NCI-H345 (cell line): ENCODE results near the gene GNB1.
"Not testable (repeated sequence)": the region's sequence is repeated elsewhere in the genome, so short reads cannot be mapped to it uniquely, and the experiment has no call there.

Experiments
- DNase-seq: peaks from one replicate; lab custom pipeline; 2025; lab: John Stamatoyannopoulos, UW

GNB1 gene

DNA sequence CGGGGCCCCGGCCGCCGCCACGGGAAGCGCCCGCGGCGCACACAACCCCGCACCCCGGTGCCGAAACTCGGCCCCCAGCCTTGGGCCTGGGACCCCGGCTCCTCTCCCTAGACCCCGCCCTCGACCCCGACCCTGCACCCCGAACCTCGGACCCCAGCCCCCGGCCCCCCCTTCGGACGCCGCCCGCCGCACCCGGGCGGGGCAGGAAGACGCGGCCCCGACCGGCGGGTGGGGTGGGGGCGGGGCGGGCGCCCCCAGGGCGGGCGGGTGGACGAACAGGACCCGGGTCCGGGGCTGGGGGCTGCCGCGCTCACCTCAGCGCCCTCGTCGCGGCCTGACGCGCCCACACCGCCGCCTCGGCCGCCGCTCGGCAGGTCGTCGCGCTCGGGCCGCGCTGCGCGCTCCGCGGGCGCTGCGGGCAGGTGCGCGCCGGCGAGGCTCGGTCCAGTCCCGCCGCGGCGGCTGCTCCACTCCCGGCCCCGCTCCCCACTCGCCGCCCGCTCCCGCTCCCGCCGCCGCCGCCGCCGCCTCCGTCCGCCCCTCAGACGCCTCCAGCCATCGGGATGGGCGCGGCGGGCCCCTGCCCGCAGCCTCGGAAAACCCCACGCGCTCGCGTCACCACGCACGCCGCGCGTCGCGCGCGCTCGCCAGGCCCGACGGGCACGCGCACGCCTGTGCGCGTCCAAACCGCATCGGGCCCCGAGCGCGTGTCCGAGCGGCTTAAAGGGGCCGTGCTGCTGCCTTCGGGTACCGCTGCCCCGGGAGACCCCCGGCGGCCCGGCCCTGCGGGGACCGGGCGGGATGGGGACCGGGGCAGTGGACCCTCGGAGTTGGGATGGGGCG lies at the start of gene GNB1:
TSS of gene GNB1 (minus strand) at position 582 of the 843 bp plus-strand sequence. CDS start 65,634 bp downstream, outside the sequence.
- peak; percentile 92 for DNase-seq

DNA sequence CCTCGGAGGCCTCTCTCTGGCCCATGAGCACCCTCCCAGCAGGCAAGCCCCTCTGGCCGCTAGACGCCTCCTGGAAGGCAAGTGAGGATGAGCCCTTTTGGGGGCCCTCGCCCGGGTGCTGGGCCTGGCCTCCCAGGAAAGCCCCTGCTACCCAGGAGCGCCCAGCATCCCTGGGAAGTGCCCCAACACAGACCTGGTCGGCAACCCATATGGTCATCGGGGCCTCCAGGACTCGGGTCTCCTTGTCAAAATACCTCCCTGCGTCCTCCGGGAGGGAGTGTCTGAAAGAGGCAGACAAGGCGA lies 49.2 kb upstream of the GNB1 start:
- no peak for DNase-seq

DNA sequence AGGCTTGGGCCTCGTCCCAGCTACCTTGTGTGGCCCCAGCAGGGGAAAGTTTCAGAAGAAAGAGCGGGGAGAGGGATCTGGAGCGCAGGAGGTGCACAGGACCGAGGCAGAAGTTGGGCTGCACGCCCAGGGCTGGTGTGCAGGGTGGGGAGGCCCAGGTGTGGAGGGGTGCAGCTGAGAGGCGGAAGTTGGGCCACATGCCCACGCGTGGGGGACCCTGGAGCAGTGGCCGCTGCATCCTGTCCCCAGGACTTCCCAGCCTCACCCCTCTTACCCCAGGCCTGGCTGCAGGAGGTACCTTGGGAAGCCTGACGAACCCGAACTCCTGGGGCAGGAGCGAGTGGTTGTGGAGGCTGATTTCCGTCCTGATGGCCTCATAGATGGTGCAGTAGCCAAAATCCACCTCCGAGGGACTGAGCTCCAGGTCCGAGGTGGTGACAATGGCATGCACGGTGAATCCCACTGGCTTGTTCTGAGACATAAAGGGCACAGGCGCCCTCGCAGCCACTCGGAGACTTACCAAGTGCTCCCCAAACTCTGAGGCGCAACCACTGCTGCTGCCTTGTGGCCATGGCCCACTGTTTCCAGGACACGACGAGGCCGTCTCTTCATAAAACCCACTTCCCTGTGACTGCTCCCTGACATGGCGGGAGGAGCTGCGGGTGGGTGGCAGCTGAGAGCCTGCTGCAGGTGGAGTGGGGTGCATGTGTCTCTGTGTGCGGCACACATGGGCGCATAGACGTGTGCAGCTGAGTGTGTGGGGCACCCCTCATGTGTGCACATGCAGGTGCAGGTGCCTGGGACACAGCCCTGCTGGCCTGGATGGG lies 48.6 kb upstream of the GNB1 start:
- no peak for DNase-seq

DNA sequence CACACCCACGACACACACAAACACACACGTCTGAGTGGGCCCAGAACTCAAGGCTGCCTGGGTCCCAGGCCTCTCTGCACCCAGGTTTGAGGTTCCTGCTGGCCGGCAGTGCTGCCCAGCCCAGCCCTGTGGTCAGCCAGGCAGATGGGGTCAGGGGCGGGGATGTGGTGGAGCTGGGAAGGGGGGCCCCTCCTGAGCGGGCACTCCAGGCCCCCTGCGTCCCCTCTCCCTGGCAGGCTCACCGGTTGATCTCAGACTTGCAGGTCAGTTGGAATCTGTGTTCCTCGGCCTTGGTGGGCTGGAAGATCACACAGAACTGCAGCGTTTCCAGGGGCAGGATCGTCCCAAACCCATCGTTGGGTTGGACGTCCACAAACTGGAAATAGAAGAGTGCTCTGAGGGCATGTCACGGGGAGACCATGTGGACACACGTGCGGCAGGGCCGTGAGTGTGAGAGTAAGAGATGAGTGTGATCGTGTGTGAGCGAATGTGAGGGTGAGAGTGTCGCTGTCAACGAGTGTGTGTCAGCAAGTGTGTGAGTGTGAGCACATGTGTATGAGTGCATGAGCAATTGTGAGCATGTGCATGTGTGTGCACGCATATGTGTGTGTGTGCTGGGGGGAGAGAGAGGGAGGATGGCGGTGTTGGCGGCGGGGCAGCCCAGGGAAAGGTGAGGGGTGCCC lies 47.9 kb upstream of the GNB1 start:
- no peak for DNase-seq

DNA sequence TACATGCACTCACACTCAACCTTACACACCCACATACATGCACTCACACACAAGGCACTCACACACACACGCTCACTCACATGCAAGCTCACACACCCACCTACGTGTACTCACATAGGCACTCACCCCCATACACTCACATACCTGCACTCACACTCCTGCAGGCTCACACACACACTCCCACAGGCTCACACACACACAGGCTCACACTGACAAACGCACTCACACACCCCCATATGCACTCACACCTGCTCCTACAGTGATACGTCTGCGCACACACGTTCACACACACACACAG lies 47.3 kb upstream of the GNB1 start:
- DNase-seq: no peak

DNA sequence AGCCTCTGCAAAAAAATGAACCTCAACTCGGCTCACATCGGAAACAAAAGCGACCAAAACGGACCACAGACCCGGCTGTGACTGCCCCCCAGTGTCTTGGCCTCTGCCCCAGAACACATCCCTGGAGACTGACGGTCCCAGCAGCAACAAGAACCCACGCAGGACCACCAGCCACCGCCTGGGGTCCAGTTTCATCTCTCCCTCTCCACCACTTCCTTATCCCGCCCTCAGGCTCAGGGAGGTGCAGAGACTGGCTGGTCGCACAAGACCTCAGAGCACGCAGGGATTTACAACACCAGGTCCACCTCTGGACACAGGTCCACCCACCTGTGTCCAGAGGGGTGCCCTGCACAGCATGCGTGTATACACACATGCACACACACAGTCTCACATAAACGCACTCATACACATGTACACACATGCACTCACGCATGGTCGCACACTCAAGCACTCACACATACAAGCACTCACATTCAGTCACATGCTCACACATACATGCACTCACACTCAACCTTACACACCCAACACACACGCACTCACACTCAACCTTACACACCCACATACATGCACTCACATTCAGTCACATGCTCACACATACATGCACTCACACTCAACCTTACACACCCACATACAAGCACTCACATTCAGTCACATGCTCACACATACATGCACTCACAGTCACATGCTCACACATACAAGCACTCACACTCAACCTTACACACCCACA lies 46.8 kb upstream of the GNB1 start:
- DNase-seq: no peak

DNA sequence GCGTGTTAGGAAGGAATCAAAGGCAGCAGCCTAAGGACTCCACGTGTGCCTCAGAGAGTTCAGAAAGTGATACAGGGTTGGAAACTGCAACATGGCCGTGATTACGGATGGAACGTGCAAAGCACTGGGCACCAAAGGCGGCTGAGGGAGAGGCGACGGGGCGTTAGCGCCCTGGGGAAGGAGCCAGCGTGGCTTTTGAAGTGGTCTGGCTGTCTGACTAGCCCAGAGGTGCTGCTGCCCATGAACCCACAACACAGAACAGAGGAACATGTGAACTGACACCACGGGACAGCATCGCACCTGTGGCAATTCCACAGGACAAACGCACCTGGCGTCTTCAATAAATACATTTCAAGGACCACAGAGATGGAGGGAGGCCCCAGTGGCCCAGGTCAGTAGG lies 46.2 kb upstream of the GNB1 start:
- no peak for DNase-seq

DNA sequence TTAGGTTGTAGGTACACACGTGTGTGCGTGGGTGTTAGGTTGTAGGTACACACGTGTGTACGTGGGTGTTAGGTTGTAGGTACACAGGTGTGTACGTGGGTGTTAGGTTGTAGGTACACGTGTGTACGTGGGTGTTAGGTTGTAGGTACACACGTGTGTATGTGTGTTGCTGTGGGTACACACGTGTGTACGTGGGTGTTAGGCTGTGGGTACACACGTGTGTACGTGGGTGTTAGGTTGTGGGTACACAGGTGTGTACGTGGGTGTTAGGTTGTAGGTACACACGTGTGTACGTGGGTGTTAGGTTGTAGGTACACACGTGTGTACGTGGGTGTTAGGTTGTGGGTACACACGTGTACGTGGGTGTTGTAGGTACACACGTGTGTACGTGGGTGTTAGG lies 44.0 kb upstream of the GNB1 start:
- DNase-seq: not testable (repeated sequence)

DNA sequence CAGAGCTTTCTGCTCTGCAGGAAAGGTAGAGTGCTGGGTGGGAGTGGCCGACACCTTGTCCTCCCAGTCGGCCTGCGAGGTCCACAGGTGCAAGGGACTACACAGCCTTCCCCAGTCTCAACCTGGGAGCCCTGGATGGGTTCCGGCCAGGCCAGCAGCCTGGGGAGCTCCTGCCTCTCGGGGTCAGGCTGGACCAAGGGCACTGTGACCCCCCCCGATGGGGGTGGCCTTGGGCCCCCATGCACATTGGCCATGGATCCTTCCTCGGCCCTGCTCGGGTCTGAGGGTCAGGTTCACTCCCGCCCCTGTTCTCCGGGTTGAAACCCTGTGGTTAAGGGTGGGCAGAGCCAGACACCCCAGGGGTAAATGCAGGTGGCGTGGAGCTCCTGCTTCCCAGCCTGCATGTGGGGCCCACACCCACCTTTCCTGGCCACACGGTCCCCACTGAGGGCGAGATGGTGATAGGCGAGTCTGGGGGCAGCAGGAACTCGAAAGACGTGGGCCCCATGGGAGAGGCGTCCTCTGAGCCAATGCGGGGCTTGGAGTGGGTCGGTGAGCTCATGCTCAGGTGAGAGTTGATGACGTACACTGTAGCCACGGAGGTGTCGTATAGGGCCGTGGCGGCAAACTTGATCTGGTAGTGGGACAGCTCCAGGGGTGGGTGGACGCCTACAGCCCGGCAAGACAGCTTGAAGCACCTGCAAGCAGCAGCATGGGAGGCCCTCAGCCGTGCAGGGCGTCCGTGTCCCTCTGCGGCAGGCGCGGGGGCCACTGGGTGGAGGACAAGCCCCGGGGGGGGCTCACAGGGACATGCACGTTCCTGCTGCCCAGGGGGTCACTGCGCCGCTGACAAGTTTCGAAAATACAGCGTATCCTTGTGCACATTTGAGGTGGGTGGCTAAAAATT lies 39.0 kb upstream of the GNB1 start:
- no peak for DNase-seq

DNA sequence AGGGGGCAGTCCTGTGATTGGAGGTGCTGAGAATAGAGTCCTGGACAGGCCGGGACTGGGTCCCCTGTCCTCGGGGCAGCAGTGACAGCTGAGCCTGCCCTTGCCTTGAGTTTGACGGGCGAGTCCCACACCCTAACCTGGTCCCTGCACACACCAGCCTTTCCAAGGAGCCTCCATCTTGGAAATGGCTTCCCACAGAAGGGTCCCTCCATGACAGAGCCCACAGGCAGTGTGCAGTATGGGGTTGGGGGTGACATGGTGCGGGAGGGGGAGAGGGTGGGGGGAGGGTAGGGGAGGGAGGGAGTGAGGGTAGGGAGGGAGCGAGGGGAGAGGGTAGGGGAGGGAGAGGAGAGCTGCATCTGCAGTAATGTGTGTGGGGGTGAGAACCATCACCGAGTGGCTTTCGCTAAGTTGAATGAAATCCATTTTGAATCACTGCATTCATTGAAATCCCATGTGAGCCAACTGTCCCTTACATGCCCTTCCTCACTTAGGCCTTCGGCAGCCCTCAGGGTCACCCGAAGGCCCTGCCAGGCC lies 38.3 kb upstream of the GNB1 start:
- no peak for DNase-seq

DNA sequence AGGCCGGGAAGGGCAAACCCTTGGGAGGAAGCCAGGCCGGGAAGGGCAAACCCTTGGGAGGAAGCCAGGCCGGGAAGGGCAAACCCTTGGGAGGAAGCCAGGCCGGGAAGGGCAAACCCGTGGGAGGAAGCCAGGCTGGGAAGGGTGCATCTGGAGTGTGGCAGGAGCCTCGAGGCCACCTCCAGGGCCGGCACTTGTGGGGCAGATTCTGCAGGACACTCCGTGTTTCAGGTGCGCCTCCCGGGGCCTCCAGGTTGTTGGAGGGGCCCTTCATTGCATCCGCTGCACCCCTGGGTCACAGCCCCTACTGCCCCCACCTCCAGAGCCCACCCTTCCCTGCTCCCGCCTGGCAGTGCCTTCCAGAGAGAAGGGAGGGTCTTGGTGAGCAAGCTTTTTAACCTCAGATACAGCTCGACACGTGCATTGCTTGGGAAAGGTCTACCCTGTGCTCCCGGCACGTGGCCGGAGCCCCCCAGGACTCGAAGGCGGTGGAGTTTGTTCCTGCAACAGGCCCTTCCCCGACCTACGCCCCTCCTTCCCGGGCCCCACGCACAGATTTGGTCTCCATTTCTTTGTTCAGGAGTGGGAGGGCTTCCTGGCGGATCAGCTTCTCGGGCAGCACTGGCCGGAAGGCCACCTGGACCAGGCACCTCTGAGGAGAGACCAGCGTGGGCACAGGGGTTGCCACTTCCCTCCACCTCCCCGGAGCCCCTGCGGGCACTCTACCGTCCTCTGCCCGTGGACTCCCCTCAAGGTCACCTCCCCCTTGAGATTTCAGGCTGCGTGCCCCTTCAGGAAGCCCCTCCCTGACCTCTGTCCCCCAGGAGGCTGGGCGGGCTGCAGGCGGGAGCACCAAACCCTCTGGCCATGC lies 37.6 kb upstream of the GNB1 start:
- no peak for DNase-seq

DNA sequence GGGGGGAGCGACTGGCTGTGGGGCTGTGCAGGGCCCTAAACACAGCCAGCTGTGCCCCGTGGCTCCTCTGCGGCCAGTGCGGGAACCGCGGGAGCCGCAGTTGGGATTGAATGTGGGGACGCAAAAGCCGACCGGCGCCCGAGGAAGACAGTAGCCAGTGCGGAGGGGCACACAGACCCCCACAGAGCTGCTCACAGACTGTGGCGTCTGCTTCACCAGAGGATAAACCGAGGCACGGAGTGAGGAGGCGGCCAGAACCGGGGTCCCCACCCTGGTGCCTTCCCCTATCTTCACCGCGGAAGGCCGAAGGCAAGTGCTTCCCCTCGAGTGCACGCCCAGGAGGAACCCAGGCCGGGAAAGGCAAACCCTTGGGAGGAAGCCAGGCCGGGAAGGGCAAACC lies 36.9 kb upstream of the GNB1 start:
- no peak for DNase-seq

DNA sequence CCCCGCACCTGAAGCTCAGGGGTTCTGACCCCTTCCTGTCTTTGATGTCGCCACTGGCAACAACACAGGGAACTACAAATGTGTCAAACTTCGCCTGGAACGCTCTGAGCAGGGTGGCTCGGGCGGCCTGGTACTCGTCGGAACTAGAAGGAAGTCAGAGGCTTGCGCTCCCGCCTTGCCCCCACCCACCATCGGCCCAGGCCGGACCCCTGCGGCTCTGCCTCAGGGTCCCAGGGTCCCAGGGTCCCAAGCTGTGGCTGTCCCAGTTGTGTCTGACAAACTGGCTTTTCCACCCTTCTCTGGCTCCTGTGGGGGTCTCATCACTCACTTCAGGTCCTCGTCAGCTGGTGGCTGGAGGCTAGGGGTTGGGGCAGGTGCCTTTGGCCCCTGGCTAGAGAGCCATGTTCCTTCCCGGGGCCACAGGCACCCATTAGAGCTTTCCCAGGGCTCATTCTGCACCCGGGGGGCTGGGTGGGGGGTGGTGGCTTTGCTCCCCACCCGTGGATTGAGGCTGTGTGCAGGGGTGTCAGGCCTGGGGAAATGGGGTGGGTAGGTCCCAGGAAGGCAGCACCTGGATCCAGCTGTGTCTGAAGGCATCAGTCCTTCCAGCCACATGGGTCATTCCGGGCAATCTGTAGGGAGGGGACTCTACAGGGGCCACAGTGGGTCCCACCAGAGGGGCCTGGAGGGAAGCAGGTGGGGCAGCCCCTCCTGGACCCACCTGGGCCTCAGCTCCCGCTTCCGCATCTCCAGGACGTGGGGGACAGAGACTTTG lies 36.2 kb upstream of the GNB1 start:
- DNase-seq: no peak

DNA sequence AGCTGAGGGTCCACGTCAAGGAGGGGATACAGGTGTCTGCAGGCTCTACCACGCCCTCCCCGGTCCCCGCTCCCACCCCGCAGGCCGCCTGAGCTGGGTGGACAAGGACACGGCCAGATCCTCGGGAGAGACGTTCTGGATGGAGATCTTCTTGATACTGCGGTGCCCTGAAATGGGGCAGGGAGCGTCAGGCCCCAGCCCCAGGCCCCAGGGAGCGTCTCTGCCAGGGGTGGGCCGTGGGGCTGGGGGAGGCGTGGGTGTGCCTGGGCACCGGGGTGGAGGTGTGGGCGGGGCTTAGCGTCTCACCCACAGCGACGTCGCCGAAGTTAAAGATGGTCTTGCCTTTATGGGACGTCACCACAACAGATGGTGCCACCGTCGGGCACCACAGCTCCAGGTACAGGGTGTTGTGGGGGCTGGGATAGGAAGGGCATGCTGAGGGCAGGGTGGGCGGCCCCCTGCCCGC lies 35.5 kb upstream of the GNB1 start:
- DNase-seq: no peak

DNA sequence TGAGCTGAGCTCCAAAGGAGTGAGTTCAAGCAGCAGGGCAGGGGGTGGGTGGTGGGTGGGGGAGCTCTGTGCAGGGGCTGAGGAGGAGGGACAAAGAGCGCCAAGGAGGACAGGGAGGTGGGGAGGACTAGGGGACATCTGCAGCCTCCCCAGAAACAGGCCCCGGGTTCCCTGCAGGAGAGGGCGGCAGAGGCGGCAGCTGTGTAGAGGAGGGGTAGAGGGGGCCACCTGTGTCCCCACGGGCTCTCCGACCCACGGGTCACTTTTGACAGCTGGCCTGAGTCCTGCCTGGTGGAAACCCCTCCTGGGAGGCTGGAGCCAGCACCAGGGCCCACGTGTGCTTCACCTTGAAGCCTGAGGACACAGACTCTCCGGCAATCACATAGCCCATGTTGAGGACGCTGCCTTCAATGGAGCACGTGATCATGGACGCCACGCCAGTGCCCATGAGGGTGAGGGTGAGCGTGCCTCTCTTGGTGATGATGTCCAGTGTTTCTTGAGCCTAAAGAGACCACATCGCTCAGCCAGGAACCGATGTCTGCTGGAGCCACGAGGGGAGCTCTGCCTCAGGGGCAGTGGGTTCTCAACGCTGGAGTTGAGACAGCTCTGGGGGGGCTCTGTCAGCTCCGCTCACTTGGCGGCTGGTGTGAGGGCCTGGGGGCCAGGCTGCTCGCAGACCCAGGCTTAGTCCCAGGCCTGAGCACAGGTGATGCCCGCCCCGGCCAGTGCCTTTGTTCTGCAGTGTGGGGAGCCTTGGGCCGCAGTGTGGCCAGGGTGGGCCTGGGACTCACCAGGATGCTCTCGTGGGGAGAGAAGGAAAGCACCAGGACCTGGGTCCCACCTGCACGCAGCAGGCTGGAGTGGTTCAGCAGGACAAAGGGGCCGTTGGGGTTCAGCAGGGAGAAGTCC lies 34.8 kb upstream of the GNB1 start:
- no peak for DNase-seq

DNA sequence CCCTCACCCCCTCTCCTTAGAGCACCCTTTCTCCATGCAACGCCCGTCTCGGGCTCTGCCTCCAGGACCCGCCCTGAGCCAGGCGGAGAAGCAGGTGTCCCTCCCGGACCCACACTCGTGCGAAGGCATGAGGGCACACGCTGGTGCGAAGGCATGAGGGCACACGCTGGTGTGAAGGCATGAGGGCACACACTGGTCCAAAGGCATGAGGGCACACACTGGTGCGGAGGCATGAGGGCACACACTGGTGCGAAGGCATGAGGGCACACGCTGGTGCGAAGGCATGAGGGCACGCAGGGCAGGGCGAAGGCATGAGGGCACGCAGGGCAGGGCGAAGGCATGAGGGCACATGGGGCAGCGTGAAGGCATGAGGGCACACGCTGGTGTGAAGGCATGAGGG lies 34.0 kb upstream of the GNB1 start:
- DNase-seq: no peak

DNA sequence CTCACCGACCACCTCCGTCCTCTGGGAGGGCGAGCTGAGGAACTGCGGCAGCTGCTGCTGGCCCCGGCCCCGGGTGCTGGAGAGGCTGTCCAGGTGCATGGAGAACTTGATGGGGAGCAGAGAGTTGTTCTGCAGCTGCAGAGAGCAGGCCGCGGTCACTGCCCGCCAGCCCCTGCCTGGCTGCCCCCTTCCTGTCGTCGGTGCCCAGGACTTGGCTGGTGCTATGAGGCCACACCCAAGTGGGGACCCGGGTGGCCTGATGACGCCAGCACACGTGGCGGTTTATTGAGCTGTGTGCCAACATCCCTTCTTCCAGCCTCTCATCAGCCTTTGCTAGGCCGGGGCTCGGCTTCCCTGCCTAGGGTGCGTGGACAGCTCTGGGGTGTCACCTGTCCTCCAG lies 33.5 kb upstream of the GNB1 start:
- no peak for DNase-seq
